ENCODE measurements around the gene VIPR1.
A peak's percentile ranks its signal among the peaks of the same experiment; 100 is the strongest.

The VIPR1 gene

DNA sequence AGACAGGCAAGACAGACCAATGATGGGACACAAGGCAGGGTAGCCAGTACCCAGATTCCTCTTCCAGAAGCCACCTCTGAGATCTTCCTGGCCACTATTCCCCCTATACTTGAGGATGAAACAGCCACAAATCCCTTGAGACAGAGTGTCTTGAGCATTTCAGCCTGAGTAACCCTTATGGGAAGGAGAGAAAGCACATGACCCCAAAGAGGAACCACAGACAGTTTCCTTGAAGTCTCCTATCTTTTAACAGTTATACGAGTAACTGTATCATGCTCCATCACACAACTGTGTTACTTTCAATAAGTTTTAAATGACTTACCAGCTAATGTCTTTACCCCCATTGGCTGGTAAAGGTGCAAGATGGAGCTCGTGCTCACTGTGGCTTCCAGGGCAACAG is 9.3 kb downstream of the VIPR1 start:
- no peak for DNase-seq

DNA sequence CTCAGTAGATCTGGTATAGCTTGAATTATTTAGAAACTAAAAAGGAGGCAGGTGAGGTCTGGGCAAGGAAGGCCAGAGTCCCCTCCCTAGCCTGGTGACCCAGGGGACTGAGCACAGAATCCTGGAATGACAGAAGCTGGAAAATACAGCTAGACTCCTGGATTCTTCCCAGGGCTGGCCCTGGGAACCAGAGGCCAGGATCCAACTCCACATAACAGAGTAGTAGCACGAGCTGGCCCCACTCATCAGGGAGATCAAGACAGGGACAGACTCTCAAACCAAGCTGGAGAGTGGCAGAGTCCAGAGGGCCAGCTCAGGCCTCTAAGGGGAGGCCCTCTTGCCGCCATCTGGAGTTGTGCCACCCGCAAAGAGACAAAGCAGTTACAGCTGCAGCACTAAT is 10.7 kb downstream of the VIPR1 start:
- DNase-seq, result no peak

DNA sequence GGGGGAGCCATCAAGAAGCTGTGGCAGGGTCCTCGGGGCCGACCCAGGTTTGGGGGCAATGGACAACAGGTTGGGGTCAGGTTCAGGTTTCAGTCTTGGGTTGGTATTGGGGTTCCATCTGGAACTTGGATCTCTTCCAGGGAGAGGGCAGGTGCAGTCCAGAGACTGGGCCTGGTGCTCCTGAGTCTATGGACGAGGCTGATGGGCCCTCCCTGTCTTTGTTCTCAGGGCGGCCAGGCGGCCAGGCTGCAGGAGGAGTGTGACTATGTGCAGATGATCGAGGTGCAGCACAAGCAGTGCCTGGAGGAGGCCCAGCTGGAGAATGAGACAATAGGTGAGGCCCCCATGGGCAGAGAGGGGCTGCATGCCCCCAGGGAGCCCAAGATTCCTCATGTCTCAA is 11.1 kb downstream of the VIPR1 start:
- no peak for DNase-seq

DNA sequence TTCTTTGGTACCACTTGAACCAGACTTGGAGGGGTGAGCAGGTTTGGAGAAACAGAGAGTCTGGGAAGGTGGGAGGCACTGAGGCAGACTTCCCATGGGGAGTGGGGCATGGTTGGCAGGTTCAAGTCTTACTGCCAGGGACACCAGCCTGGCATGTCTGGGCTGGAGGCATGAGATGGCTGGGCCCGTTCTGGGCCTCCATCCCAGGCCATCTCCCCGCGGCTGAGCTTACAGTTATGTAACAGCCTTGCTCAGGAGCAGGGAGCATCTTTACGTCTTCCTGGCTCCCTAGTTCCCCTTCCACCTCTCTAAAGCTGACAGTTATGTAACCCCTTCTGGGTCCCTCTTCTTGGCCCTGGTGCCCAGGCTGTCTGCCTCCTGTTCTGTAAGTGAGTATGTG is 12.4 kb downstream of the VIPR1 start:
- DNase-seq, result no peak

DNA sequence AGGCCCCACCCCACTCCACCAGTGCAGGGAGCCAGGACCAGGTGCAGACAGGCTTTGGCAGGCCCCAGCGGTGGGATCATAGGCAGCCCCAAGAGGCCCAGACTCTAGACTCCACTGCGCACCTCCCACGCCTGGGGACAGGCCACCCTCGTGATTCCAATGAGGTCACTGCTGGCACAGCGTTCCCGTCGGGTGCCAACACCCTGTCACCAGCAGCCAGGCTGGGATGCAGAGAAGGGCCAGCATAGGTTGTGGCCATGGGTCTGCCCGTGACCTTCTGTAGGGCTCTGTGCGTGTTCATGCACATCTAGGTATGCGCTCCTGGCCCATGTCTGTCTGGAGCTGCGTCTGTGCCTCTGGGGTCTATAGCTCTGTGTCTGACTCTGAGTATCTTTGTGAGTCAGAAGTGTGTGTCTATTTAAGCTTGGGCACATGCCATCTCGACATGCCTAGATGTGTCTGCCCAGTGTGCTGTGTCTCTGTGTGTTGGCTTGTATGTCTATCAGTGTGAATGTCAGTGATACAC is 13.0 kb downstream of the VIPR1 start:
- no peak for DNase-seq

DNA sequence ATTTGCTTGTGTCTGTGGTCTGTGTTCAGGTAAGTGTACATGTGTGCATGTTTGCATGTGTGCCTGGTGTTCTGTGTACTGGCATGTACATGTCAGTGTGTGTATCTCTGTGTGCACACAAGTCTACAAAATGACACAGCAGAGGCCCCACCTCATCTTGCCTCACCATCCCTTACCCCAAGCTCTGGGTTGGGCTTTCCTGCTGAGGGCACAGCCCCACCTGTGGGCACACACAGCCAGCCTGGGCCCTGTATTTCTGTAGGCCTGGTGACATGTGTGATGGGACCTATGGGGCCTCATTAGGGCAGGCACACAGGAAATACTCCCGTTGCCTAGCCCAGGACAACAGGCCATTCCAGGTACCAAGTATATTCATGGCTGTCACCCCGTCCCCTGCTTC is 13.5 kb downstream of the VIPR1 start:
- DNase-seq, result no peak

DNA sequence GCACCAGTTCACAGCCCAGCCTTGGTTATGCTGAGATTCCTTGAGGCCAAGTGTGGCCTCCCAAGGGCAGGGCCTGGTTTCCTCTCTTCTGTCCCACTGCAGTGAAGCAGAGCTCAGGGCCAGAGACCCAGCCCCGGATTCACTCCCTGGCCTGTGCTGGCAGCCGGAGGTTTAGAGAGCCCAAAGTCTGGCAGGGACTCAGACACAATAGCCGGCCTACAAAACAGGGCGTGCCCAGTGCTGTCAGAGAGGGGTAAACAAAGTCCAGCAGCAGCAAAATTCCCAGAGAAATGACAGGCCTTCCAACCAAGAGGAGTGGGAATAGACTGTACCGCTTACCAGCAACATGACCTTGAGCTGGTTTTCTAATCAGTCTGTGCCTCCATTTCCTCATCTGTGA is 14.0 kb downstream of the VIPR1 start:
- no peak for DNase-seq

DNA sequence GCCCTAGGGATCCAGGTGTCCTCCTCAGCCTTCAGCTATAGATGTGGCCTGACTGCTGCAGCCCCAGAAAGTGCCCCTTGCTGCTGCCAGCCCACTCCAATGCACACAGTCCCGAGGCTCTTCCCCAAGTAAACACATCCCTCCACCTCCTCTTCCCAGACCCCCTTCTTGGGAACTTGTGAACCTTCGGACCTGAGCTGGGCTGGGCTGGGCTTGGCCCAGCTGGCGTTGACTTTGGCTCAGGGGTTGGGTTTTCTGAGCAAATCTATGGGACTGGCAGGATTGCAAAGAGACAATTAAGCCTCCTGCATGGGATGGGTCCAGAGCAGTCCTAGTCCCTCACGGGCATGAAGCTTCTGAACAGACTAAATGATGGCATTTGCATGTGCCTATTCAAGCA is 14.7 kb downstream of the VIPR1 start:
- no peak for DNase-seq

DNA sequence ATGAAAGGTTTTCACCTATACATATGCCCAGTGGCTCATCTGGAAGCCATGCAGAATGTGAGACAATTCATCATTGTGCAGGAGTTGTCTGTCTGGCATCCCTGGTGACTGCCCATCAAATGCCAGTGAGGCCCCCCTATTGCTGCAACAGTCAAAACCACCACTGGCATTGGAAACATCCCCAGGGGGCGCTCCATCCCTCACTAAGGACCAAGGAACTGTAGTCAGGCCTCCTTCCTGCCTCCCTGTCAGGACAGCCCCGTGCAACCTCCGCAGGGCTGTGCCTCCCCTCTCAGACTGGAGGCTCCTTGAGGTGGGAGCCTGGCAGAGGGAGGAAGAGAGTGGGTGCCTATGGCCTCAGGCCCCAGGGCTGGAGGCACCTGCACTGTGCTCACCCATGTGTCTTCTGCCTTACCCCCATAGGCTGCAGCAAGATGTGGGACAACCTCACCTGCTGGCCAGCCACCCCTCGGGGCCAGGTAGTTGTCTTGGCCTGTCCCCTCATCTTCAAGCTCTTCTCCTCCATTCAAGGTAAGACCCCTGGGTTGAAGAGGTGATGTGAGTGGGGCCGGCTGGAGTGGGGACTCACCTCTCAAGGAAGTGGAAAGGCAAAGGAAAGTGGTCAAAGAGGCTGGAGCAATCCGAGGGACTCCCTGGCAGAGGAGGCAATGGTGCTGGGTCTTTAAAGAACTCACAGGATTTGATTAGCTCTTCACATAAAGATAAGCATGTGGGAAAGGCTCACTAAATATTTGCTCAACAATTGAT is 16.5 kb downstream of the VIPR1 start:
- no peak for DNase-seq

DNA sequence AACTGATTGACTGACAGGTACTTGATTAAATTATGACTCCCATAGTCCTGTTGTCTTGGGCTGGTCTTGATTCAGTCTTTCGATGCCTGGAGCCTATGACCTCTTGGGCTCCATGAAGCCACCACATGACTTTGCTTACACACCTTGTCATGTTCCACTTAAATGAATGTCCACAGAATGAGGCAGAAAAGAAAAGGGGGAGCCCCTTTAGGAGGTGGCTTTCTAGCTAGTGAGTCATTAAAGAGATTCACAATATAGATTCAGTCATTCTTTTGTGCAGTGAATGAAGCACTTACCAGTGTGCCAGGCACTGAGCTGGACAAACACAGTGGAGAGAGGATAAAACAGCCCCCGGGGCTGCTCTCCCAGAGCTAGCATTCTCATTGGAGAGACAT is 17.1 kb downstream of the VIPR1 start:
- DNase-seq, result no peak

DNA sequence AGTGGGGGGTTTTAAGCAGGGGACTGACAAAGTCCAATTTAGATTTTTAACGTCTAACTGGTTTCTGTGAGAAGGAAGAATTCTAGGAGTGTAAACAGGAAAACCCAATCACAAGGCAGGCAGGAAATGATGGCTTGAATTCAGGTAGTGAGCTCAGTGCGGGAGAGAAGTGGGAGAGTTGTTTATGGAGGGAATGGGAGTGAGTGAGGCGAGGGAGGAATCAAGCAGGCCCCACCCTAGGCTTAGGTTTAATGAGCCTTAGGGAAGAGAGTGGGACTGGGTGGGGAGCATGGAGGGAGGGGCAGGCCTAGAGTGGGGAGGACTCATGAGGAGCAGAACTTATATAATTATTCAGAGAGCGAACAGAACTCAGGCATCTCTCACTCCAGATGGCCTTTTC is 17.9 kb downstream of the VIPR1 start:
- no peak for DNase-seq

DNA sequence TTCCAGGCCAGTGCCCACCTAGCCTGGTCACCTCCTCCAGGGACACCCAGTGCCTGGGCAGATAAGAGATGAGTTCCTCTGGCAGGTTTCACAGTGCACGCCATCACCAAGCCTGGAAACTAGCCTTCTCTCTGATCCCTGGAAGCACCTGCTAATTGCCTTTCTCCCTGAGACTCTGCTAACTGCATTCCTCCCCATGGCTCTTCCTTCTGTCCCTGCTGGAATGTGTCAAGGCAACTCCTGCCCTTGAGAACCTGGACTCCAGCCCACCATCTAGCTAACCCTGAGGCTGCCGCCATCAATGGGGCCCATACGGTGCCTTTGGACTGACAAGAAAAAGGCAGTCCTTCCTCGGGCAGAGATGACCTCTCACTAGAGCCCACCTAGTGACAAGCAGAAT is 18.5 kb downstream of the VIPR1 start:
- no peak for DNase-seq

DNA sequence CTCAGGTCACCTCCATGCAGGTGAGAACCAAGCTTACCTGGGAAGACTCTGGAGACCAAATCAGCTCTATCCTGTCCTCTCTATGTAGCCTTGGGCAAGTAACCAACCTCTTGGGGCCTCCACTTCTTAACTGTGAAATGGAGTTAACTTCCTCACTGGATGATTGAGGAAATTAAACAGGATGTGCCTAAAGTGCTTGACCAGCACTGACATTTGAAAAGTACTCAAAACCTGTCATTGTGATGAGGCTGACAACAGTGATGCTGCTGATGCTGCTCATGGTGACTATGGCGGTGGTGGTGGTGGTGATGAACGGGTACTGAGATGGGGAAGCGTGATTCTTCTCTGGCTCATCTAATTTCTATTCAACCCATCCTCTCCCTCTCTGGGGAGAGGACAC is 22.3 kb downstream of the VIPR1 start:
- no peak for DNase-seq

DNA sequence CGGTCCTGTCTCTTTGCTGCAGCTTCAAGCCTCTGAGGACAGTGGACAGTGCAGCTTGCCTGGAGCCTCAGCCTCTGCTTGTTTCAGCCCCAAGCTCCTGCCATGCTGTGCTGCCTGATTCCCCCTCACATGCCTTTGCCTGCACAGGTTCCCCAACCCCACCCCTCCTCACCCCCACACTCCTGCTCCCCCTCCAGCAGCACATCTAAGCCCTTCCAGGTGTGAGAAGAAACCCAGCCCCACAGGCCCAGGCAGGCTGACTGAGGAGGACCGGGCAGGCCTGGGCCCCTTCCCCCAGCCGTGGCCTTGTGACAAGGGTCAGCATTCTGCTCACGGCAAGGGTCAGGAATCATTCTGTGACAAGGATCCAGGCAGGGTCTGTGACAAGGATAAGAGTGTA is 22.8 kb downstream of the VIPR1 start:
- DNase-seq, result no peak

DNA sequence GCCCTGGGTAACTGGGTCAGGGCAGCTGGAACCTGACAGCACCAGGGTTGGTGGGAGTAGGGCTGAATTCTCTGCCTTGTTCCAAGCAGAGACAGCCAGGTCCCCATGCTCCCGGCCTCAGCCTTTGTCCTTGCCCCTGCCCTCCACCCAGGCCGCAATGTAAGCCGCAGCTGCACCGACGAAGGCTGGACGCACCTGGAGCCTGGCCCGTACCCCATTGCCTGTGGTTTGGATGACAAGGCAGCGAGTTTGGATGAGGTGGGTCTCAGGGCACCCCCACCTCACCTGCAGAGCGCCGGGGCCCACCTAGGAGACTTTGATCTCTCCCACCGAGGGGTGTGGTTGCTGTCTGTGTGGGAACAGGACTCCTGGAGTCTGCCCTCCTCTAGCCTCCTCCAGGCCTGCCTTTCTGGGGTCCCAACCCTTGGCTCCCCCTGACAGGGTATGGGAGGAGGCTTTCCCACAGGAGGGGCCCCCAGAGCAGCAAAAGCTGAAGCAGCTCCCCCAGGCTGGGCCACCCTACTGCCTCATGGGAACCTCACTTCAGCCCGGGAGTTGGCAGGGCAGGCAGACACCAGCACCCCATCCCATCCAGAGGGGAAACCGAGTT is 23.4 kb downstream of the VIPR1 start:
- no peak for DNase-seq

DNA sequence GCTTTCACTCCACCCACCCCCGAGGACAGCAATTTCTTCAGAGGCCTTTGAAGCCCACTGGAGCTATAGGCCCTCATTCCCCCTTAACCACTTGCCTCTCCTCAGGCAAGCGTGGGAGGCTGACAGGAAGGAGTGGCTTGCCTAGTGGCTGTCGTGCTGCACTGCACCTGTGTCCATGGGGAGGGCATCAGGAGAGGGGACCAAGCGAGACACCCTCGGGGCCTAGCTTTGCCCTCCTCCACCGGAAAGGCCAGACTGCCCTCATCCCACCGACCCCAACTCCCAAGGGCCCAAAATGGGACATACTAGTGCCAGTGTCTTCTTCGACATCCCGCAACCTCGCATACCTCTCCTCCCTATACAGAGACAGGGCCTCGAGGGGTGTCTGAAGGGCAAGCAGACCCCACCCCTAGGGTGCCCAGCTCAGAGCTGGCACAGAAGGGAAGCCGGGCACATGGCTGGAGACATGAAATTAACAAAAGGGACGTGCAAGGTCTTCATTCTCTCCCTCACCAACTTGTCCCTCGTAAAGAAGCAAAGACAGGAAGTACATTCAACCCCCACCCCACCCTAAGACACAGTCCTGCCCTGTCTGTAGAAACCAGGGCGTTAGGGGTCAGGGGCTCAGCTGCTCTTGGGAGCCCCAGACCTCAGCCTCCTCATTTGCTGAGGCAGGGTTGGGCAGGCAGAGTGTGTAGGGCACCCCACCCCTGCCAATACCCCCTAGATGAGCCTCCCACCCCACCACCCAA is 24.3 kb downstream of the VIPR1 start:
- peak in 1 of 4 experiments; percentile 13 for DNase-seq

DNA sequence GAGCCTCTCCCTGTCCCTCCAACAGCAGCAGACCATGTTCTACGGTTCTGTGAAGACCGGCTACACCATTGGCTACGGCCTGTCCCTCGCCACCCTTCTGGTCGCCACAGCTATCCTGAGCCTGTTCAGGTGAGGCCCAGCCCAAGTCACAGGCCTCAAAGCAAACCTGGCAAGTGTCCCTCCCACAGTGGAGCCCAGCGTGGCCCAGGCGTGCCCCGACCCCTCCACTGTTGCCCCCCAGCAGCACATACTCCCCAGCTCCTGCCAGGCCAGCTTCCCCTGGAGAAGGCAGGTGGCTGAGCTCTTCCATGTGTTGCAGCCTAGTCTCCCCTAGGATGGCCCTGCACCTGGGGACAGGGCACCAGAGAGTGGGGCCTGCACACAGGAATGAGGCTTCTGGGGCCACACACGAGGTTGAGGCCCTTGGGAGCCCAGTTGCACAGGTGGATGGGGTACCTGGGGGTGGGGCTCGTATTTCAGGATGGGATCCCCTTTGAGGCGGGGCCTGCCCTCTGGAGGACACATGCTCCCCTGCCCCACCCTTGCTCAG is 25.0 kb downstream of the VIPR1 start:
- DNase-seq, result no peak

DNA sequence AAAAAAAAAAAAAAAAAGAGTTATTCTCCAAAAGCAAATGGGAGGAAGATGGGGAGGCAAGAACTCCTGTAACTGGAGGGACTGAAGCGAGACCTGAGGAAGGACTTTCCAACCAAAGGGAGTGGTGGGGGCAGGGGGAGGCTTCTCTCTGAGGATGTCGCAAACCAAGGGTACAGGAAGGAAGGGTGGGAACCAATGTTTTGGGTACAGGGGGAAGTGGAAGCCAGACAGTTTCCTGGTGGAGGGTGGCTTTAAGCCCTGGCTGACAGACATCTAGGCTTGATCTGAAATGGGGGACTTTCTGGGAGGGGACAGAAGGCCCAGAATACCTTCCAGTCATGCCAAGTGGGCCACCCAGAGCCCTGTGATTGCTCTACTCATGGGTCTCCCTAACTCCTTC is 27.0 kb downstream of the VIPR1 start:
- DNase-seq, result no peak

DNA sequence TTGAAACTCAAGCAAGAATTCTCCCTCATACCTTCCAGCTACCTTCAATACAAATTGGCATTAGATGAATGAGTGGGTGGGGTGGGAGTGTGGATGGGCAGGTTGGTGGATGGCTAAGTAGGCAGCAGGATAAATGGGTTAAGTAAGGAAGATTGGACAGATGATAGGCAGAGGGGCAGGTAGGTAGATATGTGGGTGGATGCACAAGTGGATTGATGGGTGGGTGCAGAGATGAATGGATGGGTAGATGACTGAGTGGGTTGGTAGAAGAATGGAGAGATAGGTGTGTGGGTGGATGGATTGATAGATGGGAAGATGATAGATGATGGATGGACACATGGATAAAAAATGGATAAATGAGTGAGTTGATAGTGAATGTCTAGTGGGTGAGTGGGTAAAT is 27.6 kb downstream of the VIPR1 start:
- no peak for DNase-seq

DNA sequence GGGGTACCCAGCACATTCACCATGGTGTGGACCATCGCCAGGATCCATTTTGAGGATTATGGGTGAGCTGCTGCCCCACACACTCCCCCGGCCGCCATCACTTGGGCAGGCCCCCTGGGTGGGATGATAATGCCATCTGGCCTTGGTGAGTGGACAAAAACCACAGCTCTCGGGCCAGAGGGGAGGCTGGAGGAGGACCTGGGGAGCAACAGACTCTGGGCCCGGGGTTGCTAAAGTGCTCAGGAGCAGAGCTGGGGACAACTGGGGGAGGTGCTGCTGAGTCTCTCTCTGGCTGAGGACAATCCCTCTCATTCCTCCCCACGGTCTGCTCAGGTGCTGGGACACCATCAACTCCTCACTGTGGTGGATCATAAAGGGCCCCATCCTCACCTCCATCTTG is 29.0 kb downstream of the VIPR1 start:
- DNase-seq, result no peak

DNA sequence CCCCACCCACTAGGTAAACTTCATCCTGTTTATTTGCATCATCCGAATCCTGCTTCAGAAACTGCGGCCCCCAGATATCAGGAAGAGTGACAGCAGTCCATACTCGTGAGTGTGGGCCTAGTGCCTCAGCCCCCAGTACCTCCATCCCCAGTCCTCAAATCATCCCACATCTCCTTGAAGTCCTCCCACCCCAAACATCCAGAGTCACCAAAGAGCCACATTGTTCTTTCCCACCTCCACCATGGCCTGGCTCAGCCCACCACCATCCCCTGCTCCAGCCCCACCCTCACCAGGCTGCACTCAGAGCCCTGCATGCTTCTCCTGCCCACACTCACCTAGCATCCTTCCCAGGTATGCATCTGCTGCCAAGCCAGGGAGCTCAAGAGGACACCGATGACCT is 29.8 kb downstream of the VIPR1 start:
- DNase-seq, result no peak

DNA sequence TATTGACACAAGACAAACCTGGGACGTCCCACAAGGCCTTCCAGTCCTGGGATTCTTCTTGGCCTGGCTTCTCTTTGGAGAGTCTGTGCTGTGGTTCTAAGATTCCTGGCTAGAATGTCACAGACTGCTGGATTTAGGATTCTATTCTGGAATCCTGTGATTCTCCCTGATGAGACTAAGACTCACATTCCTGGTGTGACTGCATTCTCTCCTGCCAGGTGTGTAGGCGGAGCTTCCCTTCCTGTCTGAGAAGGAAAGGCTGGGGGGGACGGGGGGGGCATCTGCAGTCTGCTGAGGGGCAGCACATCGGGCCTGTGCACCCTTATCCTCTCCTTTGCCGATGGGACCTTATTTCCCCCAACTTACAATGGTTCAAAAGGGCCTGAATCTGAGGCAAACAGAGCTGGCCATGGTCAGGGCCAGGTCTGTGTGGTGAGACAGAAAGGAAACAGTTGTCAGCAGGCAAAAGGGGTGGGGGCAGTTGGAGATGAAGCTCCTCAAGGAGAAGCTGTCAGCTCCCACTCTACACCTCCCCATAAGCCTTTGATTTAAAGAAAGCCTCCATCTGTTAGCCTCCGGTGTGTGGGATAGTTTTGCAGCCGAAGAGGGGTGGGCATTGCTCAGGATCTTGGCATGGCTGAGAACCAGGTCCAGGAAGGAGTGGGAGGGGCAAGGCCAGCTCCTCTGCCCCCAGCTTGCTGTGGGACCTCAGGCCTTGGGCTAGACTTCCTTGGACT is 30.9 kb downstream of the VIPR1 start:
- no peak for DNase-seq

Data from activated CD4-positive, CD25-positive, alpha-beta regulatory T cell (primary cell).